IMR-90 (cell line): ENCODE data around the gene GABBR2. TPM values are rescaled to one million over a fixed set of nuclear protein-coding genes. Genes with fewer than 3 reads are reported as not detected.

Source experiments
- ATAC-seq: fragments of 200-7000 bp; cut with Tn5 transposase; 2 replicates; pipeline ENCODE4 v1.9.1; 2020; ENCODE audit warnings: low read depth, mild to moderate bottlenecking, moderate library complexity
- BruUV-seq: library from RNA; stranded (reverse); fragments of 400-500 nt; replicated peaks from 2 replicates; lab custom pipeline; 2021; lab: Mats Ljungman, UMichigan
- CTCF ChIA-PET: fragments of 300-600 bp; formaldehyde crosslinking; extraction: SDS; loops from one replicate; lab custom pipeline; 2021; ENCODE audit warnings: antibody characterized with exemption; lab: Yijun Ruan, JAX
- POLR2A ChIA-PET: fragments of 300-600 bp; sonication (Branson Sonifier 250); formaldehyde crosslinking; loops from one replicate; lab custom pipeline; 2022; ENCODE audit warnings: antibody characterized with exemption; ENCODE audit not compliant: unreplicated experiment; lab: Charles Lee
- DNase-seq: peaks from one replicate; pipeline ENCODE4 v3.0.0; 2013
- H2AFZ ChIP-seq: replicated peaks from 2 replicates; pipeline ENCODE3; 2013; ENCODE audit warnings: low read length, mild to moderate bottlenecking; ENCODE audit not compliant: poor library complexity
- H2AK5ac ChIP-seq: 2 replicates; pipeline ENCODE4 v1.6.1; 2013; ENCODE audit warnings: low read depth, low read length, inconsistent platforms
- H2AK9ac ChIP-seq: replicated peaks from 2 replicates; pipeline ENCODE3; 2013; ENCODE audit warnings: mild to moderate bottlenecking, low read depth, low read length, moderate library complexity; ENCODE audit not compliant: poor library complexity
- H2BK120ac ChIP-seq: 2 replicates; pipeline ENCODE4 v1.6.1; 2013; ENCODE audit warnings: low read depth, low read length, inconsistent platforms
- H2BK15ac ChIP-seq: 3 replicates; pipeline ENCODE4 v1.6.1; 2013; ENCODE audit warnings: low read depth, low read length, inconsistent platforms
- H2BK20ac ChIP-seq: 2 replicates; pipeline ENCODE4 v1.6.1; 2013; ENCODE audit warnings: low read depth, mild to moderate bottlenecking, inconsistent platforms, low read length, moderate library complexity
- H2BK5ac ChIP-seq: 2 replicates; pipeline ENCODE4 v1.6.1; 2013; ENCODE audit warnings: mild to moderate bottlenecking, low read depth, low read length, inconsistent platforms; ENCODE audit not compliant: poor library complexity, severe bottlenecking
- H3K14ac ChIP-seq: replicated peaks from 2 replicates; pipeline ENCODE4 v1.6.1; 2013; ENCODE audit warnings: low read depth, low read length, inconsistent platforms
- H3K18ac ChIP-seq: 2 replicates; pipeline ENCODE4 v1.6.1; 2013; ENCODE audit warnings: low read depth, low read length, control low read depth
- H3K23ac ChIP-seq: 2 replicates; pipeline ENCODE4 v1.6.1; 2013; ENCODE audit warnings: low read depth, low read length, inconsistent platforms
- H3K27ac ChIP-seq: 2 replicates; pipeline ENCODE4 v1.5.1; 2013; ENCODE audit warnings: mild to moderate bottlenecking, control low read depth, low read length; ENCODE audit not compliant: insufficient read depth
- H3K27me3 ChIP-seq: 2 replicates; pipeline ENCODE4 v1.6.1; 2013; ENCODE audit warnings: low read length; ENCODE audit not compliant: control insufficient read depth, insufficient read depth
- H3K36me3 ChIP-seq: 2 replicates; pipeline ENCODE4 v1.6.1; 2013; ENCODE audit warnings: low read length, mixed read lengths; ENCODE audit not compliant: control insufficient read depth, insufficient read depth
- H3K4ac ChIP-seq: 2 replicates; pipeline ENCODE4 v1.6.1; 2013; ENCODE audit warnings: low read depth, low read length, inconsistent platforms
- H3K4me1 ChIP-seq: 2 replicates; pipeline ENCODE4 v1.6.1; 2013; ENCODE audit warnings: low read length, mixed read lengths; ENCODE audit not compliant: control insufficient read depth, insufficient read depth
- H3K4me2 ChIP-seq: 2 replicates; pipeline ENCODE4 v1.6.1; 2013; ENCODE audit warnings: low read depth, mild to moderate bottlenecking, control low read depth, low read length, moderate library complexity
- H3K4me3 ChIP-seq: 2 replicates; pipeline ENCODE4 v1.5.1; 2013; ENCODE audit warnings: low read depth, mild to moderate bottlenecking, control low read depth, low read length, moderate library complexity; ENCODE audit not compliant: insufficient read depth
- H3K56ac ChIP-seq: 2 replicates; pipeline ENCODE4 v1.6.1; 2013; ENCODE audit warnings: low read length, inconsistent platforms; ENCODE audit not compliant: insufficient read depth; ENCODE audit errors: extremely low read depth
- H3K79me1 ChIP-seq, 2 experiments: 2 replicates each; pipeline ENCODE4 v1.6.1; 2013; ENCODE audit warnings: low read length in 2 of 2, inconsistent platforms in 1 of 2, low read depth in 1 of 2
- H3K9ac ChIP-seq: 2 replicates; pipeline ENCODE4 v1.6.1; 2013; ENCODE audit warnings: low read depth, low read length, control low read depth
- H3K9me1 ChIP-seq: 2 replicates; pipeline ENCODE4 v1.6.1; 2013; ENCODE audit warnings: low read length, inconsistent platforms; ENCODE audit not compliant: insufficient read depth
- H3K9me3 ChIP-seq: 2 replicates; pipeline ENCODE4 v1.6.1; 2013; ENCODE audit warnings: low read length; ENCODE audit not compliant: control insufficient read depth, insufficient read depth
- H4K20me1 ChIP-seq: 2 replicates; pipeline ENCODE4 v1.6.1; 2013; ENCODE audit warnings: low read length, inconsistent platforms; ENCODE audit not compliant: insufficient read depth
- H4K5ac ChIP-seq: 2 replicates; pipeline ENCODE4 v1.6.1; 2013; ENCODE audit warnings: mild to moderate bottlenecking, low read depth, low read length, control low read depth
- H4K8ac ChIP-seq, 2 experiments: 2 replicates each; pipeline ENCODE4 v1.6.1; 2013; ENCODE audit warnings: low read depth in 2 of 2, low read length in 2 of 2, control low read depth in 1 of 2, inconsistent platforms in 1 of 2
- H4K91ac ChIP-seq: 2 replicates; pipeline ENCODE4 v1.6.1; 2013; ENCODE audit warnings: low read depth, low read length, inconsistent platforms; ENCODE audit not compliant: insufficient read depth
- MXI1 ChIP-seq: IDR thresholded peaks from 2 replicates; pipeline ENCODE4 v1.6.1; 2012; ENCODE audit warnings: low read depth, mild to moderate bottlenecking, low read length, moderate library complexity, borderline replicate concordance
- WGBS, 2 experiments: methylation state at CpG; one replicate each; pipeline versions ENCODE4 v1.1.5 to v1.1.7; 2013; ENCODE audit warnings: missing lambda C conversion rate in 2 of 2; ENCODE audit not compliant: insufficient read length in 1 of 2; ENCODE audit errors: extremely low coverage in 2 of 2; 5-methylcytosine and 5-hydroxymethylcytosine counted together
- dilution Hi-C: fragments of 300-500 bp; cut with HindIII; formaldehyde crosslinking; loops from one replicate; pipeline ENCODE4 v1.14.3; 2018; ENCODE audit warnings: low sequenced_read_pairs; ENCODE audit not compliant: unreplicated experiment
- in situ Hi-C: fragments of 300-500 bp; cut with MboI; formaldehyde crosslinking; loops from 3 replicates; pipeline ENCODE4 v1.14.3; 2019; ENCODE audit warnings: low sequenced_read_pairs, inconsistent platforms, mixed read lengths
- intact Hi-C: fragments of 100-400 bp; cut with micrococcal nuclease; formaldehyde crosslinking; loops from 2 replicates; pipeline ENCODE4 v1.10.0; 2022
- polyA plus RNA-seq, 3 experiments: library from polyadenylated mRNA; depleted of rRNA; stranded (reverse); fragments of >200 nt; gene quantifications; 2 replicates each; pipeline ENCODE4 v1.2.3, GENCODE V29; 2012; ENCODE audit warnings: low replicate concordance in 1 of 3
- total RNA-seq: library from RNA; depleted of rRNA; stranded (reverse); fragments of >200 nt; gene quantifications from 2 replicates; pipeline ENCODE4 v1.2.3, GENCODE V29; 2012

GABBR2 gene
- total and polyA plus RNA-seq, 2 of the 4 experiments (the other 2 are of a cell fraction), result 14.2 to 20.3 TPM

DNA sequence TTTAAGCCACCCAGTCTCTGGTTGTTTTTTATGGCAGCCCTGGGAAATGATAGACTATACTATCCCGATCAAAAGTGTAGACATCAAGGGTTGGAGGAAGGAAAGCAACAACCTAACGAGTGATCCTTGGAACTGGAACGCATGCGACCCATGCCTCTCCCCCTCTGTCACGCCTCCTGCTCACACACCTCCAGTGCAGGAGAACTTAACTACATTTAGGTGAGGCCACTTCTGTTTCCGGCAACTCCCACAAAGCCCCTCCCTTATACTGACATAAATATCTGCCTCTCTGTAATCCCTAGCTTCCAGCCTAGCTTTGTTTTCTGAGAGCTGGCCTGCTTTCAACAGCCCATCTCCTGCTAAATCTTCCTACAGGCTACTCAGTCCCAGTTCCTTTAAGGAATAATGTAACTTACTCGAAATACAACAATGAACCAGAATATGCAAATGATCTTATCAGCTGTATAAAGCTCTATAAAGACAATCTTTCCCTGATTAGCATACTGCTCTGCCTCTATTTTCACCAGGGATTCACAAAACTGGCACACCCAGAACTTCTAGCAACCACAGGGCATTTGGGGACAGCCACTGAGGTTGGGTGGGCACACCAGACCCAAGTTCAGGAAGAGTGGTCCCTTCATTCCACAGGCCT is 73.9 kb downstream of the GABBR2 start:
- no peak overlapping the region for H2AFZ ChIP-seq
- peak overlapping the region; percentile 18; the same call in 1 of the 2 replicates for H2BK120ac ChIP-seq
- no peak overlapping the region for H3K4me3 ChIP-seq
- H3K27me3 ChIP-seq, result no peaks in the 10 kb centered on the region
- H3K14ac ChIP-seq, result 0 out of 2 replicates have a peak overlapping the region, but pooled peaks have one; percentile 58
- intact Hi-C loops (no loop called here), dilution Hi-C loops (no loop called here), in situ Hi-C loops (no loop called here)
- no peaks in the 10 kb centered on the region for H3K9me3 ChIP-seq
- H3K9me1 ChIP-seq, result peaks cover 3% of the 10 kb centered on the region; the same call in 1 of the 2 replicates
- H4K91ac ChIP-seq, result no peak overlapping the region; the same call in 1 of the 2 replicates
- H3K18ac ChIP-seq, result no peak overlapping the region
- H4K8ac ChIP-seq, result no peak overlapping the region
- ChIA-PET CTCF (no interaction called here), POLR2A (no interaction called here)
- BruUV-seq, result no TSS peak
- H3K23ac ChIP-seq, result peak overlapping the region; percentile 55; the same call in 1 of the 2 replicates
- no peaks in the 10 kb centered on the region for H3K36me3 ChIP-seq
- H3K56ac ChIP-seq, result no peak overlapping the region
- DNase-seq, result no peak
- no peak overlapping the region; the same call in 1 of the 2 replicates for H3K4ac ChIP-seq
- peak overlapping the region; percentile 41 for H2AK5ac ChIP-seq
- no peak overlapping the region for H3K27ac ChIP-seq
- no peak overlapping the region for H2BK20ac ChIP-seq
- H2BK15ac ChIP-seq, result no peak overlapping the region
- H2AK9ac ChIP-seq, result peak overlapping the region; percentile 38
- 80% methylated on average over 1 of the region's 7 CpGs; no CpG with 5 or more reads in 1 of the 2 experiments for WGBS, 2 experiments
- H4K5ac ChIP-seq, result no peak overlapping the region
- no peak for TF ChIP-seq MXI1
- H3K9ac ChIP-seq, result no peak overlapping the region
- peaks cover 2% of the 10 kb centered on the region; the same call in 1 of the 2 replicates for H3K4me1 ChIP-seq
- ATAC-seq, result no peak
- H2BK5ac ChIP-seq, result no peak overlapping the region
- H4K20me1 ChIP-seq, result no peaks in the 10 kb centered on the region
- H3K79me1 ChIP-seq, result peaks cover 9 to 48% of the 10 kb centered on the region in 2 experiments
- H3K4me2 ChIP-seq, result no peak overlapping the region
